Brain microvascular endothelial cell (primary cell): ENCODE data around the gene BTBD9.
A peak's percentile ranks its signal among the peaks of the same experiment; 100 is the strongest.

Source experiments
- DNase-seq: peaks from one replicate; pipeline ENCODE4 v3.0.0-alpha.2; 2020
- H3K27ac ChIP-seq: fragments of 250-450 bp; sonication (Bioruptor Pico); 2 replicates; pipeline ENCODE4 v1.5.1; 2020; ENCODE audit warnings: mild to moderate bottlenecking, moderate library complexity
- H3K27me3 ChIP-seq: fragments of 250-450 bp; sonication (Bioruptor Pico); replicated peaks from 2 replicates; pipeline ENCODE4 v1.5.1; 2020; ENCODE audit warnings: mild to moderate bottlenecking
- H3K36me3 ChIP-seq: fragments of 250-450 bp; sonication (Bioruptor Pico); replicated peaks from 2 replicates; pipeline ENCODE4 v1.5.1; 2020; ENCODE audit warnings: mild to moderate bottlenecking
- H3K4me3 ChIP-seq: 2 replicates; pipeline ENCODE4 v1.5.1; 2011; ENCODE audit warnings: low read depth, mild to moderate bottlenecking, control low read depth, low read length, moderate library complexity
- in situ Hi-C: cut with HindIII; loops from 2 replicates; pipeline ENCODE4 v1.10.0; 2017; ENCODE audit warnings: low sequenced_read_pairs, low pct_ligation_motif_present
- TF ChIP-seq, protein P1 (sequence below): IDR thresholded peaks from 2 replicates; pipeline ENCODE4 v1.5.1; 2011; ENCODE audit warnings: low read depth, mild to moderate bottlenecking, moderate library complexity, low read length, control low read depth, inconsistent platforms; ENCODE audit errors: missing control alignments

BTBD9 gene

DNA sequence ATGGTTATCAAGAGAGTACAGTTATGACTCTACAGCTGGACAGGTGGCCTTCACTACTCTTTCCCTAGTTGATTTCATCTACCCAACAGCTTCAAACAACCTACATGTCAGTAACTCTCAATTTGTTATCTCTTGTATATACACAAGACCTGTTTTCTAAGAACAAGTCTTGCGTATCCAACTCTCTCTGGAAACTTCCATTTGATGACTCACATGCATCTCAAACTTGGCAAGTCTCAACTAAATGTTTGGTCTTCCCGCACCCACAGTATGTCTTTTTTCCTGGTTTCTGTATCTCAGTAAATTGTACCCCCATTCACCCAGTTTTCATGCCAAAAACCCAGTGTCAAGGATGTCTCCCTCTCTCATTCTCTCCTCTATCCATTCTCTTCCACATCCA is 97.7 kb downstream of the BTBD9 start:
- TF ChIP-seq, protein P1, sequence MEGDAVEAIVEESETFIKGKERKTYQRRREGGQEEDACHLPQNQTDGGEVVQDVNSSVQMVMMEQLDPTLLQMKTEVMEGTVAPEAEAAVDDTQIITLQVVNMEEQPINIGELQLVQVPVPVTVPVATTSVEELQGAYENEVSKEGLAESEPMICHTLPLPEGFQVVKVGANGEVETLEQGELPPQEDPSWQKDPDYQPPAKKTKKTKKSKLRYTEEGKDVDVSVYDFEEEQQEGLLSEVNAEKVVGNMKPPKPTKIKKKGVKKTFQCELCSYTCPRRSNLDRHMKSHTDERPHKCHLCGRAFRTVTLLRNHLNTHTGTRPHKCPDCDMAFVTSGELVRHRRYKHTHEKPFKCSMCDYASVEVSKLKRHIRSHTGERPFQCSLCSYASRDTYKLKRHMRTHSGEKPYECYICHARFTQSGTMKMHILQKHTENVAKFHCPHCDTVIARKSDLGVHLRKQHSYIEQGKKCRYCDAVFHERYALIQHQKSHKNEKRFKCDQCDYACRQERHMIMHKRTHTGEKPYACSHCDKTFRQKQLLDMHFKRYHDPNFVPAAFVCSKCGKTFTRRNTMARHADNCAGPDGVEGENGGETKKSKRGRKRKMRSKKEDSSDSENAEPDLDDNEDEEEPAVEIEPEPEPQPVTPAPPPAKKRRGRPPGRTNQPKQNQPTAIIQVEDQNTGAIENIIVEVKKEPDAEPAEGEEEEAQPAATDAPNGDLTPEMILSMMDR, result no peak
- peak; percentile 60 for DNase-seq
- in situ Hi-C loops, result no loop called here

DNA sequence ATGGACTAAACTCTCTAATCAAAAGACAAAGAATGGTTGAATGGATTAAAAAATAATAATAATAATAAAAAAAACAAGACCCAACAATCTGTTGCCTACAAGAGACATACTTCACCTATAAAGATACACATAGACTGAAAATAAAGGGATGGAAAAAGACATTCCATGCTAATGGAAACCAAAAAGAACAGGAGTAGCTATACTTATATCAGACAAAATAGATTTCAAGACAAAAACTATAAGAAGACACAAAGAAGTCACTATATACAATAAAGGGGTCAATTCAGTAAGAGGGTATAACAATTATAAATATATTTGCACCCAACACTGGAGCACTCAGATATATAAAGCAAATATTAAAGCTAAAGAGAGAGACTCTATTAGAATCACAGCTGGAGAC is 106.7 kb downstream of the BTBD9 start:
- no peak for DNase-seq
- TF ChIP-seq, protein P1, result no peak
- no peak overlapping the region for H3K4me3 ChIP-seq
- in situ Hi-C loops, result no loop called here
- H3K27ac ChIP-seq, result no peak overlapping the region
- H3K27me3 ChIP-seq, result no peaks in the 10 kb centered on the region
- H3K36me3 ChIP-seq, result no peaks in the 10 kb centered on the region

More for the DNA sequence above, 97.7 kb downstream of the BTBD9 start:
- H3K27me3 ChIP-seq, result no peaks in the 10 kb centered on the region
- no peak overlapping the region for H3K27ac ChIP-seq
- no peak overlapping the region for H3K4me3 ChIP-seq
- H3K36me3 ChIP-seq, result no peaks in the 10 kb centered on the region

DNA sequence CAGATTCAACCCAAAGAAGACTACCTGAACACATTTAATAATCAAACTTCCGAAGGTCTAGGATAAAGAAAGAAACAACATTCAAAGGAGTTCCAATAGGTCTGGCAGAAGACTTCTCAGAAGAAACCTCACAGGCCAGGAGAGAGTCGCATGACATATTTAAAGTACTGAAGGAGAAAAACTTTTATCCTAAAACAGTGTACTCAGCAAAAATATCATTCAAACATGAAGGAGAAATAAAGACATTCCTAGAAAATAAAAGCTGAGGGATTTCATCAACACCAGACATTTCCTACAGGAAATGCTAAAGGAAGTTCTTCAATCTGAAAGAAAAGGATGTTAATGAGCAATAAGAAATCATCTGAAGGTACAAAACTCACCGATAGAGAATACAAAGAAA is 108.6 kb downstream of the BTBD9 start:
- Histone ChIP-seq H3K36me3 (no peaks in the 10 kb centered on the region), H3K27me3 (no peaks in the 10 kb centered on the region), H3K4me3 (no peak overlapping the region), H3K27ac (no peak overlapping the region)
- in situ Hi-C loops, result no loop called here
- no peak for DNase-seq
- TF ChIP-seq, protein P1, result no peak

DNA sequence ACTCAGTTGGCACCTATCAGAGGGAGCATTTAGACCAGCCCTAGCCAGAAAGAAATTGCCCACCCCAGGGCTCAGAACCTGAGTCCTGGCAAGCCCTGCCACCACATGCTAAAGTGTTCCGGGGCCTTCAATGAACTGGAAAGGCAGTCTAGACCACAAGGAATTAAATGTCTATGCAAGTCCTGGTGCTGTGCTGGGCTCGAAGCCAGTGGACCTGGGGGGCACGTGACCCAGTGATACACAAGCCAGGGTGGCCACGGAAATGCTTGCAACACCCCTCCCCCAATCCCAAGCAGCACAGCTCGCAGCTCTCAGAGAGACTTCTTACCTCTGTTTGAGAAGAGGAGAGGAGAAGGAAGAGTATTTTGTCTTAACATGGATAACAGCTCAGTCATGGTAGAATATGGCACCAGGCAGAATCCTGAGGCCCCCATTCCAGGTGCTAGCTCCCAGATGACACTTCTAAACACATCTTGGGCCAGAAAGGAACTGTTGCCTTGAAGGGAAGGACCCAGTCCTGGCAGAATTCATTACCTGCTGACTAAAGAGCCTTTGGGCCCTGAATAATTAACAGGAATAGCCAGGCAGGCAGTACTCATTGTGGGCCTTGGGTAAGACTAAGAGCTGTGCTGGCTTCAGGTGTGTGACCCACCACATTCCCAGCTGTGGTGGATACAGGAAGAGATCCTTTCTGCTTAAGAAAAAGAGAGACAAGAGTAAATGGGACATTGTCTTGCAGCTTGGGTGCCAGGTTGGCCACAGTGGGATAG is 111.3 kb downstream of the BTBD9 start:
- no peaks in the 10 kb centered on the region for H3K36me3 ChIP-seq
- H3K27me3 ChIP-seq, result no peaks in the 10 kb centered on the region
- no peak for DNase-seq
- TF ChIP-seq, protein P1, result no peak
- no peak overlapping the region for H3K4me3 ChIP-seq
- no peak overlapping the region for H3K27ac ChIP-seq
- in situ Hi-C loops, result no loop called here

DNA sequence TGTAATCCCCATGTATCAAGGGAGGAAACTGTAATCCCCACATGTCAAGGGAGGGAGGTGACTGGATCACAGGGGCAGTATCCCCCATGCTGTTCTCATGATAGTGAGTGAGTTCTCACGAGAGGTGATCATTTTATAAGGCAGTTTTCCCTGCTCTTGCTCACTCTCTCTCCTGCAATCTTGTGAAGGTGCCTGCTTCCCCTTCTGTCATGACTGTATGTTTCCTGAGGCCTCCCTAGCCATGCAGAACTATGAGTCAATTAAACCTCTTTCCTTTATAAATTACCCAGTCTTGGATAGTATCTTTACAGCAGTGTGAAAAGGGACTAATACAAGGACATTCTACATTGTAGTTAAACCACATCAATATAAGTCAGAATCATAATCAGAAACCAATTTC is 112.4 kb downstream of the BTBD9 start:
- TF ChIP-seq, protein P1, result no peak
- in situ Hi-C loops, result no loop called here
- Histone ChIP-seq H3K4me3 (no peak overlapping the region), H3K27ac (no peak overlapping the region), H3K36me3 (no peaks in the 10 kb centered on the region), H3K27me3 (no peaks in the 10 kb centered on the region)
- DNase-seq, result no peak

DNA sequence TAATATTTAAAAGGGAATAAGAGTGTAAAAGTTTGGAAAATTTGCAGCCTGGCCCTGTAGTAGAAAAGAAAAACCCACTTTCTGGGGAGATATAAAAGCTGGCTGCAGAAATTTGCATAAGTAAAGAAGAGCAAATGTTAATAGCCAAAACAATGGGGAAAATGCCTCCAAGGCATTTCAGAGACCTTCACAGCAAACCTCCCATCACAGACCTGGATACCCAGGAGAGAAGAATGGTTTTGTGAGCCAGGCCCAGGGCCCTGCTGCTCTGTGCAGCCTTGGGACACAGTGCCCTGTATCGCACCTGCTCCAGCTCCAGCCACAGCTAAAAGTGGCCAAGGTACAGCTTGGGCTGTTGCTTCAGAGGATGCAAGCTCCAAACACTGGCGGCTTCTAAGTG is 113.8 kb downstream of the BTBD9 start:
- in situ Hi-C loops, result no loop called here
- TF ChIP-seq, protein P1, result no peak
- DNase-seq, result no peak
- Histone ChIP-seq H3K27ac (no peak overlapping the region), H3K4me3 (no peak overlapping the region), H3K27me3 (no peaks in the 10 kb centered on the region), H3K36me3 (no peaks in the 10 kb centered on the region)
